Inflammatory macrophage (primary cell): Measurements from ENCODE around the gene DIPK1A.

Experiments
- DNase-seq, 2 donors: peaks; one replicate each; pipeline ENCODE4 v3.0.0-alpha.2; 2020 to 2022

Gene DIPK1A

DNA sequence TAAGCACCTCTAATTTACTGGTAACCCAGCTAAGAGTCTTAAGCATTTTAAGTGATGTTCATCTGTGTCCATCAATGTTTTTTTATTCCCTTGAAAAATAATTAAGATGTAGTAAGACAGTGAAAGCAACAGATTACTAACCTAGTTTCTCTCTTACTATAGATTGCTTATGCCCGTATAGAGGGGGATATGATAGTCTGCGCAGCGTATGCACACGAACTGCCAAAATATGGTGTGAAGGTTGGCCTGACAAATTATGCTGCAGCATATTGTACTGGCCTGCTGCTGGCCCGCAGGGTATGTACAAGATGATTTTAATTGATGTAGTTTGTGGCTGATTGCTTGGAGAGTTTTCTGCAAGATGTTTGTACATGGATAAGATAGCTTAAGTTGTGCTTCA lies 126.6 kb downstream of the DIPK1A start:
- no peak for DNase-seq

DNA sequence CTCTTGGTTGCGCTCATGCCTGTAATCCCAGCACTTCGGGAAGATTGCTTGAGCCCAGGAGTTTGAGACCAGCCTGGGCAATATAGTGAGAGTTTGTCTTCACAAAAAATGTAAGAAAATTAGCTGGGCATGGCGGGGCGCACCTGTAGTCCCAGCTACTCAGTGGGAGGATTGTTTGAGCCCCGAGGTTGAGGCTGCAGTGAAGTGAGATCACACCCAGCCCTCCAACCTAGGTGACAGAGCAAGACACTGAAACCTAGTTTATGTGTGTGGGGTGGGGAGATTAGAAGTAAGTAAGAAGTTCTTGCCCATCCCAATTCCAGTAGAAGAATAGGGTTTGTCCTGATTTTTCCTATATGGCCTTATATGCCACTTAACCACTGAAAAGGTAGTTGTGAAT lies 127.4 kb downstream of the DIPK1A start:
- no peak for DNase-seq

DNA sequence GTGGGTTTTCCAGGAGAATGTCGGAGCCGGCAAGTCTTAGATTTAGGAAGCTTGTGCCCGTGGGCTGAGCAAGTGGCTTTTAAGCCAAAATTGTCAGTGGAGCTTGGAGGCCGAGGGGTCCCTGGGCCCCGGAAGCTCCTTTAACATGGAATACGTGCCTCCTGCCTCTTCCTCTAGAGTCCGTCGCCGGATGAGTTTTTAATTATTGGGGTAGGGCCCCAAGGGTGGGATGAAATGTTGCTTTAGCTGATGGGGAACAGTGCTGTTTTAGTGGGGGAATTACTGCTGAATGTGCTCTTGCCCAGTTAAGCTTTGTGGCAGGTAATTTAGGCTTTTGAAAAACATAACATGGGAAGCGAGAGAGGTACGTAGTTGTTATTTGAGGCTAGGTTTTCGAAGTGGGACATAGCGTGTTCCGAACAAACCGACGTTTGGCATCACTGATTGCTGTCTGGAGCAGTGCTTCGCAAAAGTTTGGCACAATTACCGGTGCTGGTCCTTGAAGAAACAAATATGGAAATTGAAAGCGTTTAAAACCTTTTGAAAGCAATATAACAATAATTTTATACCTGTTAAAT lies 128.6 kb downstream of the DIPK1A start:
- no peak for DNase-seq

DNA sequence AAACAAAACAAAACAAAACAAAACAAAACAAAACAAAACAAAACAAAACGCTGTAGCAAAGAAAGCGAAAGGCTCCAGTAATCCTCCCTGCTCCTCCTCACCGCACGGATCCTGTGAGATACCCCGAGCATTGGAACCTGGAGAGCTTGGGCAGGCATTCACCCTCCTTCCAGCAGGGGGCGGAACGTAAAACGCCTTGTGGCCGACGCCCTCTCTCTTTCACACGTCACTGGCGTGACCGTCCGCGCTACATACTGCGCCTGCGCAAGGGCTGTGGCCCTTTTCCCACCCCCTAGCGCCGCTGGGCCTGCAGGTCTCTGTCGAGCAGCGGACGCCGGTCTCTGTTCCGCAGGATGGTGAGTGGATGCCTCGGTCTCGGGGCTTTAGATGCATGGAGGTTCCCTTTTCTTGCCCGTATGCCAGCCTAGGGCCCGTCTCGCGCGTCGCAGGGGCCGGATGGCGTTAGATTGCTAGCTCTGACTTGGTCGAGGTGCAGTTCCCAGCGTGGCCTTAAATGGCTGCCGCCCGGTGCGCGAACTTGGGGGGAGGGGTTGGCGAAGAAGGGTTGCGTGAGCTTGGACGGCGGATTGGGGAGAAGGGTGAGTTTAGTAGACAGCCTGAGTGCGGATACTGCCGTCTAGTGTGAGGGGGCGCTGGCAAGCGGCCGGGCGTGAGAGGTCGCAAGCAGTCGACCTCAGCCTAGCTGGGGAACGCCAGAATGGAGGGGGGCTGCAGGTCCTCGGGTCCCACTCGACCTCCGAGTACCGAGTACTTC lies 129.3 kb downstream of the DIPK1A start, which contains the start of gene RPL5:
Gene RPL5 (plus strand): TSS at position 279 of the 775 bp plus-strand sequence. CDS start 75 bp downstream, at position 354.
- peak; percentile 99 for DNase-seq

DNA sequence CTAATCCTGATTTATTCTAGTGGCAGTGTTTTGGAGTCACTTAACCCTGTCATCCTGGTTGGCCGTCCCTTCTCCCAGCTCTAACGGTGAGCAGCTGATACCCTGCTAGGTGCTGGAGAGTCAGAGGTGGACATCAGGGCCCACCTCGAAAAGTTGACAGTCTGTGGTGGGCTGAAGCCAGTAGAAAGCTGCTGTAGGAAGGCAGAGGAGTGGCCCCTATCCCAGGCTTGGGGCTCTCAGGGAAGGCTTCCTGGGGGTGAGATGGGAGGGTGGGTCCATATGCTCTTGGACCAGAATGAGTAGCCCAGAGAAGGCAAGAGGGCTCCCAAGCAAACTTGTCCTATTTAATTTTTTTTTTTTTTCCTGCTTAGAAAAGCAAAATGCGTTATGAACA lies 129.9 kb downstream of the DIPK1A start:
- no peak for DNase-seq

DNA sequence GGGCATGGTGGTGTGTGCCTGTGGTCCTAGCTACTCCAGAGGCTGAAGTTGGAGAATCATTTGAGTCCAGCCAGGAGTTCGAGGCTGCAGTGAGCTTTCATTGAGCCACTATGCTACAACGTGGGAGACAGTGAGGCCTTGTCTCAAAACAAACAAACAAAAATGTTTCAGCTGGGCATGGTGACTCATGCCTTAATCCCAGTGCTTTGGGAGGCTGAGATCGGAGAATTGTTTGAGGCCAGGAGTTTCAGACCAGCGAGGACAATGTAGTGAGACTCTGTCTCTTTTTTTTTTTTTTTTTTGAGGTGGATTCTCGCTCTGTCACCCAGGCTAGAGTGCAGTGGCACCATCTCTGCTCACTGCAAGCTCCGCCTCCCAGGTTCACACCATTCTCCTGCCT lies 134.5 kb downstream of the DIPK1A start:
- no peak for DNase-seq

DNA sequence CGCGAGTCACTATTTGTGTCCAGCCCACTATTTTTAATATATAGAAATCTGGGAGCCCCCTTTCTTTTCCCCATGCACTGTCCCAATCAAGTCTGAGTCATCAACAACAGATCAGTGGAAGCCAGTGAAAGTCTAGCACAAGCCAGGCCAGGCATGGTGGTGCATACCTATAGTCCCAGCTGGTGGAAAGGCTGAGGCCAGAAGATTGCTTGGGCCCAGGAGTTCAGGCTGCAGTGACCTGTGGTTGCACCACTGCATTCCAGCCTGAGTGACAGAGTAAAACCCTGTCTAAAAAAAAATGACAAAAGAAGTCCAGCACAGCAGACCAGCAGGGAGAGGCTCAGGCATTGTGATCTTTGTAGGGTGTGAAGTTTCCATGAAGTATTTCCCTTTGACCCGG lies 138.4 kb downstream of the DIPK1A start:
- DNase-seq, result no peak

DNA sequence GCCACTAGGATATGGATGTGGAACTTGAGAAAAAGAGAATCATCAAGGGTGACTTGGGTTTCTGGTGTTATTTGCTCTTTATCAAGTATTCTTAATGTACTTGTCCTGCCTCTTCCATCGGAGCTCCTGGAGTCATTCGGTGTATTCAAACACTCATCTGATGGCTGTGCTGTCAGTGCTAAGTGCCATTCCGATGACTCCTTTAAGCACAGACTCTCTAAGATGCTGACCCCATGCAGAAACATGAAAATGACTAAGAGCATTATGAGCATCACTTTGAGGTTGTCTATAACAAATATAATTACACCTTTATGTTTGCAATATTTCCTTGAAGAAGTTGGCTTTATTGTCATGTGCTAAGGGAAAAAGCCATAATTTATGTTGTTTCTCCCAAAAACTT lies 140.7 kb downstream of the DIPK1A start:
- no peak for DNase-seq

DNA sequence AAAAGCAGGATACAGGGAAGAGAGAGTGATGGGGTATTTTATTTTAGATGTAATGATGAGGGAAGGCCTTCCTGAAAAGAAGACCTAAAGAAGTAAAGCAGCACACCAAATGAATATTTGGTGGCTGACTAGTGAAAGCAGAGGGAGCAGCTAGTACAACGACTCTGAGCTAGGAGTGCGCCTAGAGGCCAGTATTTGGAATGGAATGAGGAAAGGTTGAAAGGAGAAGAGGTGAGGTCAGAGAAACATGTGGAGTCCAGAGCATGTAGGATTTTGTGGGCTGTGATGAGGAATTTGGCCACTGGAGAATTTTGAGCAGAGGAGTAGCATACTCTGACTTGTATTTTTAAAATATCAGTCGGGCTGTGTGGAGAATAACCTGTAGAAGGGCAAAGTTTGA lies 141.2 kb downstream of the DIPK1A start:
- no peak for DNase-seq

DNA sequence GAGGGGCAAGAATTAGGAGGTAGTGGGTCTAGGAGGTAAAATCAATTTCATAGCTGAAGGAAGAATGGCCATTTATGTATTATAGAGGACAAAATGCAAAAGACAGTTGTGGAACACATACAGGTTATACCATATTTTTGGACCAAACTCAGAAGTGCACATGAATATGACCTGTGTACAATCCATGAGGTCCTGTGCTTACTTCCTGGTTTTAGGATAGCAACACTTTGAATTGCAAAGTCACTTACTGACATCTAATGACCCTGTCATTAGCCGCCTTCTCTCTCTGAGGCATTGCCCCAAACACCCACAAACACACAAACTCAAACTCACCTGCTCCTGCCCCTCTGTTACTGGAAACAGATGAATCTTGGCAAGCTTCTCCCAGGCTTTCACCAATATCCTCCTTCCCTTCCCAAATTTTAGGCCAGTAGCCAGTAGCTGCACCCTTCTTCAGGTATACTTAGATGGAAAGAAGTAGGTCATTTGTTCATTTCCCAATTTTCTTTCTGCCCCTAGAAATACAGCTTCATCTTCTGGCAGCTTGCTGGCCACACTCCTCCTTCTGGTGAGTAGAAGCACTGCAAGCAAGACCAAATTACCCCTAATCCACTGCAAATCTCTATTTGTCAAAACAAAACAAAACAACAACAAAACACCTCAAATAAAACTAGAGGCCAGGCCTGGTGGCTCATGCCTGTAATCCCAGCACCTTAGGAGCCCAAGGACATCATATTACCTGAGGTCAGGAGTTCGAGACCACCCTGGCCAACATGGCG lies 143.1 kb downstream of the DIPK1A start:
- peak; percentile 49 to 60 for DNase-seq

DNA sequence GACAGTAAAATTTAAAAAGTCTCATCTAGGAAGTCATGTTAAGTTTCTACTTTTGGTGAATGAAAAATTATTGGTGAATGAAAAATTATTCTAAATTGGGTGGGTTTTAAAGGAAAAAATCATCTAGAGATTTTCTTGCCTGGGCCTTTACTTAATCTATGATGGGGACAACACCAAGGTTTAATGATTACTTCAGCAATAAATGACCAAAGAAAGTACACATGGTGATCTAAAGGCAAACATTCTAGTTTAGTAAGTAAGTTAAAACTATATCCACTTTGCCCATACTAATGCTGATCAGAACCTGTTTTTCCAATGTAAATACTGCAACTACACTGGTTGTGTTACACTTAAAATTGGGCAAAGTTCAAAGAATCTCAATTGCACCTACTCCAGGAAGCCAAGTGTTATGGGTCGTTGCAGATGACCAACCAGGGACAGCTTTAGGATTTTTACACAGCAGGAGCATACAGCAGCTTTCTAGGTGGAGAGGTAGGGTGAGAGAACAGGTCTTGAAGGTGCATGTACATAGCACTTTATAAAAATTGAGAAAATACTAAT lies 144.0 kb downstream of the DIPK1A start:
- DNase-seq, result no peak

DNA sequence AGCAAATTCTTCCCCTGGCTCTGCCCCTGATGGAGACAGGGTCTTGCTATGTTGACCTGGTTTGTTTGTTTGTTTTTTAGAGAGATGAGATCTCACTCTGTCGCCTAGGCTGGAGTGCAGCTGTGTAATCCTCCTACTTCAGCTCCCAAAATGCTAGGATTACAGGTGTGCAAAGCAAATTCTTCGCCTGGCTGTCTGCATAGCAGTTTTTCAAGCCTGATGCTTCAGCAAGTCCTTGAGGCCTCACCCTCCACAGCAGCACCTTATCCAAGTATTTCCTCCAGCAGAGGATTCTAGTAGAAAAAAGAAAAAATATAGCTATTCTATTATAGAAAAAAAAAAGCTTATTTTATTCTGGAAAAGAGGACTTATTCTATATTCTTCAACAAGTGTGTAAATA lies 144.5 kb downstream of the DIPK1A start:
- no peak for DNase-seq

DNA sequence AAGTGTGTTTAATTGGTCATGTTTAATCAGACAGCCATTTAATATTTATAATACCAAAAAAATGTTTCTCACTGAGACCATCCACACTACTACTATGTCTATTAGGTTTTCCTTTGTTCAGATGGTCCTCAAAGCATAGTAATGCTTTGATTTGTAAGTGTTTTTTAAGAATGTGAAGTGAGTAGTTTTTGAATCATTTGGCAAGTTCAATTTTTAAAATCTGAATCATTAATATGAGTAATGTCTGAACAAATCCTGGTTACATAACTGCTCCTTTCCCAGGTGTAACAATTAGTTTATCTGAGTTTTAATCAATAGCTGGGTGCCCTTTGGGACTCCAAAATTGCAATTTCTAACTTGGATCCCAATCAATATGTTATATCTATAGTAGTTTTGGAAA lies 152.9 kb downstream of the DIPK1A start:
- no peak for DNase-seq

DNA sequence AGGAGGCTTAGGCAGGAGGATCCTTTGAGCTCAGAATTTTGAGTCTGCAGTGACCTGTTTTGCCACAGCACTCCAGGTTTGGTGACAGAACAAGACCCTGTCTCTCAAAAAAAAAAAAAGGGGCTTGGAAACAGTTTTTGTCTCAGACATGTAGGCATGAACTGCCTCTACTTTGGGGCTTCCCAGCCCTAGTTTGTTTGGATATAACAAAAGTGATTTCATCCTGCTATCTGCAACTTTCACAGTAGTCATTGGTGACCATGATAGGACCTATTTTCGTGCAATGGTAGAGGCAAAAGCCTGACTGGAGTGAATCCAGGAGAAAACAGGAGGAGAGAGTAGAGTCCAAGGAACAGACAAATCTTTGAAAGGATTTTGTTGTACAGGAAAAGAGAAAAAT lies 156.0 kb downstream of the DIPK1A start:
- DNase-seq, result no peak

DNA sequence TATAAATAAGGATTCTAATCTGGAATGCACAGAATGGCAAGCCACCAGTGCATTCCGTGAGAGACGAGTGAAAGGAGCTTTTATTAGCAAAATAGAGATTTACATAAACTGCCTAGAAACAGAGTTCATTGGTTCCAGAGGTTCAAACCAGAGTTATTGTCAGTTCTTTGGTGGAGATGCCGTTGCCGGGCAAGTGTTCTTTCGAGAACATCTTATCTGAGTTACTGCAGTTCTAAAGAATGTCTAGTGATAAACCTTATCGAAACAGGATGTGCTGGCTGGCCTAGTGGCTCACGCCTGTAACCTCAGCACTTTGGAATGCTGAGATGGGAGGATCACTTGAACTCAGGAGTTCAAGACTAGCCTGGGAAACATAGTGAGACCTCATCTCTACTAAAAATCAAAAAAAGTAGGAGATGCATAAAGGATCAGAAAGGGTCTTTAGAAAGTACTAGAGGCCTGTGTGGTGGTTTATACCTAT lies 156.5 kb downstream of the DIPK1A start:
- peak; percentile 58 to 66 for DNase-seq

DNA sequence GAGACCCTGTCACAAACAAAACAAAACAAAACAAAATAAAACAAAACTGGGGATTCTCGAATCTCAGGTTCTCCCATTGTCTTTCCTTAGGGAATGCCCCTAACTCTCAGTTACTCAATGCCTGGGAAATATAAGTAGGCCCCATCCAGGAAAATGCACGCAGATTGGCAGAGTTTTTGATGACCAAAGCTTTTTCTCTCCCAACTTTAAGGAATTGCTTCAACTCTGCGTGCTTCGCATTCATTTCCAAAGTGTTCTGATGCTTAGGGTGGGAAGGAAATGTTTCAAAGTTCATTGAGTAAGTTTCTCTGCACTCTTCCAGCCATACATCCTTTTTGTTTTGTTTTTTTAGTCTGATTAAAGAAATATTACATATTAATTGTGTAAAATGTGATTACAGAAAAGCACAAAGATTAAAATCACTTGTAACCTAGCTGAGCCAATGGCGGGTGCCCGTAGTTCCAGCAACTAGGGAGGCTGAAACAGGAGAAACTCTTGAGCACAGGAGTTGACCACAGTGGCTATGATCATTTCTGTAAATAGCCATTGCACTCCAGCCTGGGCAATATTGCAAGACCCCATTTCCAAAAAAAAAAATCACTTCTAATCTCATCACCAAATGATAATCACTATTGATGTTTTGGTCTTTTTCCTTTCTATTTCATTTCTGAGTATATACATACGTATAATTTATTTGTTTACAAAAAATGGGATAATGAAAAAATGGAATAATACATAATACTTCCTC lies 157.9 kb downstream of the DIPK1A start:
- DNase-seq, result no peak

DNA sequence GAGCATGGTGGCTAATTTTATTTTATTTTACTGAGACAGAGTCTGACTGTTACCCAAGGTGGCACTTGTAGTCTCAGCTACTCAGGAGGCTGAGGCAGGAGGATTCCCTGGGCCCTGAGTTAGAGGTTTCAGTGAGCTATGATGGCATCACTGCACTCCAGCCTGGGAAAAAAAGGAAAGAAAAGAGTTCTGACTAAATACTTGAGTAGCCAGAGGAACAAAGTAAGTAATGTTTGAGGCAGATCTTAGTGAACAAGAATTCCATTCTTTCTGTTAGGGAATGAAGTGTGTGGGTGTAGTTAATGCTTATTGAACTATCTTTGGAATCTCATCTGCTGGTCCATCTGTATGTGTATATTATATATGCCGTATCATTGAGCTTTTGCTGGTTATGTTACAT lies 163.3 kb downstream of the DIPK1A start:
- no peak for DNase-seq

DNA sequence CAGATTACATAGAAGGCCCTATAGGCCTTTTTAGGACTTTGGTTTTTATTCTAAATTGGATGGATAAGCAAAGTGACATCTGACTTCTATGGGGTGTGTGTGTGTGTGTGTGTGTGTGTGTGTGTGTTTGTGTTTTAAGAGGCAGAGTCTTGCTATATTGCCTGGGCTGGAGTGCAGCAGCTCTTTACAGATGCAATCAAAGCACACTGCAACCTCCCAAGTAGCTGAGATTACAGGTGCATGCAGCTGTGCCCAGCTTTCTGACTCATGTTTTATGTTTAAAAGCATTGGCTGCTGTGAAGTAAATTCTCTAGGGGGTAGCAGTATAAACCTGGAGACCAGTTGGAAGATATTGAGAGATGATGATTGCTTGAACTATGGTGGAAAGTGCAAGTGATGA lies 164.0 kb downstream of the DIPK1A start:
- no peak for DNase-seq

DNA sequence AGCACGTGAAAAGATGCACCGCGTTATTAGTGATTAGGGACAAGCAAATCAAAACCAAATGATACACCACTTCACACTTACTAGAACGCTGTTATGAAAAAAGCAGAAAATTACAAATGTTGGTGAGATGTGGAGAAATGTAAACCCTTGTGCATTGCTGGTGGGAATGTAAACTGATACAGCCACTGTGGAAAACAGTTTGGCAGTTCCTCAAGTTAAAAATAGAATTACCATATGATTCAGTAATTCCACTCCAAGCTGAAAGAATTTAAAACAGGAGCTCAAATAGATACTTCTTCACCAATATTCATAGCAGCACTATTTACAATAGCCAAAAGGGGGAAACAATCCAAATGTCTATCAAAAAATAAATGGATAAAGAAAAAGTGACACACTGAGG lies 166.1 kb downstream of the DIPK1A start:
- peak in 1 of 2 donors; percentile 9 for DNase-seq

DNA sequence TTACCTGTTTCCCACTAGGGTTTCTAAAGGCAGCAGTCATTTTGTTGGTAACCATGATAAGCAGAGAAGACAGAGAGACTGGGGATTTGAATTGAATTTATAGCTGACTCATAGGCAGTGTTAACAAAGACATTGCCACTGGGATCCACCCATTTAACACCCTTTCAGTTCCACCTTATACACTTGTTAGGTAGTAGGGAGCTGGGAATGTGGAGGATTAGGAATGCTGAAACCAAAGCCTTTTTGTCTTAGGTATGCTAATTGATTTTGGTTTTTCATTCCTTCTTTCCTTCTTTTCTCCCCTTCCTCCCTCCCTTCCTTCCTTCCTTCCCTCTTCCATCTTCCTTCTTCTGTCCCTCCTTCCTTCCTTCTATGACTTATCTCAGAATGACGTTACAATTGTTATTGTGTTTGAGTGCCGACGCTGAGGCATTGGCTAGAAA lies 168.9 kb downstream of the DIPK1A start:
- no peak for DNase-seq
